Dedifferentiated amniotic fluid mesenchymal stem cell (primary cell): Measurements from ENCODE around the gene PSORS1C1.
A peak's percentile ranks its signal among the peaks of the same experiment; 100 is the strongest.

ENCODE experiments used
- DNase-seq: peaks from one replicate; pipeline ENCODE4 v3.0.0-alpha.2; 2016; ENCODE audit errors: extremely low spot score

The PSORS1C1 gene

DNA sequence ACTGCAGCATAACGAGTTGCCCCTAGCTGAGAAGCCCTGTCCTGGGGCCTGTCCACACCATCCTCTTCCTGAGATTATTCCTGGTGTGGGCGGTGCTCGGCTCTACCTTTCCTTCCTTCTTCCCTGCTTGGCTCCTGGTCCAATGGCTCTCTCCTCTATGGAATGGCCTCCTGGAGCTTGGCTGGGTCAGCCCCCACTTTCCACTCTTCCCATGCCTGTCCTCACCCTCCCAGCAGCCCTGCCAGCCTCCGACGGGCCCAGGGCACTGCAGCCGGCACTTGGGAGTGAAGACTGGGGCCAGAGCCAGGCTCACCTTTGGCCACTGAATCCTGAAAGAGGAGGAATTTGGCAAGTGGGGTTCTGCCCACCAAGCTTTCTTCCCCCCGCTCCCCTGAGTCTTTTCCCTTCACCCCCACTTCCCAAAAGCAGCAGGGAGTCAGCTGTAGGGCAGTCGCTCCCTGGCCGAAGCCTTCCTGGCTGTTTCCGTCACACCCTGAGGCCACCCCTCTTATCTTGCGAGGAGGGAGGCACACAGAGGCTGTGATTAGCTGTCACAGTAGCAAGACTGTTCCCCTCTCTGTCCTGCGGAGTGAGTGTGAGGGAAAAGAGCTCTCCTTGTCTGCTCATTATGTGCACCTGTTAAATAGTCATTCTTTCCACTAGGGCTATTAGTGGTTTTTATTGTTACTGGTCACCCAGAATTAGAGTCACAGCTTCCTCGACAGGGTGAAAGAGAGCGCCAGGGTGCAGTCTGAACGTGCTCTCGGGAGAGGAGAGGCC, 12.0 kb downstream of the PSORS1C1 start:
- DNase-seq = no peak

DNA sequence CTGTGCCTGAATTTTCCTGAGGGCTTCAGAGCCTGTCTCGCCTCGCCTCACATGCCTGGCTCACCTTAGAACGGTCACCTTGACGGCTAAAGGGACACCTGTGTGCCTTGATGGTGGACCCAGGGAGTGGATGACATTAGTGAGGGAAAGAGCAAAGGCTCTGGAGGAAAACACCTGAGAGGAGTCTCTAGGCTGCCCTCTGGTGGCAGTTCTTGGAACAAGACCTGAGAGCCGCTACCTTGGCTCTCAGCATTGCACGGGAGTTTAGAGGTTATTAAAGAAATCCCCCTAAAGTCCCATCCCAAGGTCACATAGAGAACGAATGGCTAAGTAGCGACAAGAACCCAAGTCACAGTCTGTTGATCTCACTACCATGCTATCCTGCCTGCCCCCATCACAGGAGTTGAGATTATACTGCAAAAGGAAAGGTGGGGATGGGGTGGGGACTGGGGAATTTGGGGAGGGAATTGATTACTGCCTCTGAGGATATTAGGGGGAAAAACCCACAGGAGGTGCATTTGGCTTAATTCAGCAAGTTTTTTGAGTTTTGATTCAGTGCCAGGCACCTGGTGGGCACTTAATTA, 13.6 kb downstream of the PSORS1C1 start:
- no peak for DNase-seq

DNA sequence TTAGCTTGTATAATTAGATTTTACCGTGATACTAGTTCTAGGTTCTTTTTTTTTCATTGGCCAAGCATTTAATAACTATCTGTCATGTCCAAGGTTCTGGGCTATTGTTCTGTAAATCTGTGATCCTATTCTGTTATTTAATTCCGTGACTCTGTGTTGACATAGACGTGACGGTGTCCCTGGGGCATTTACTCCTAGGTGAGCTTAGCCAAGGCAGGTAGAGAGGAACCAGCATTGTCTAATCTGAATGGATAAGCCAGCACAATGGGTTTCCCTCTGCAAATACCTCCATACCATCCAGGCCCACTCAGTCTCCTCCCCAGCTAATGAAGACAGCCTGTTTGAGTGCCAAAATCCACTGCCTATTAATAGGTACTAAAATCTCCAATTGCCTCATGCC, 14.5 kb downstream of the PSORS1C1 start:
- DNase-seq = no peak

DNA sequence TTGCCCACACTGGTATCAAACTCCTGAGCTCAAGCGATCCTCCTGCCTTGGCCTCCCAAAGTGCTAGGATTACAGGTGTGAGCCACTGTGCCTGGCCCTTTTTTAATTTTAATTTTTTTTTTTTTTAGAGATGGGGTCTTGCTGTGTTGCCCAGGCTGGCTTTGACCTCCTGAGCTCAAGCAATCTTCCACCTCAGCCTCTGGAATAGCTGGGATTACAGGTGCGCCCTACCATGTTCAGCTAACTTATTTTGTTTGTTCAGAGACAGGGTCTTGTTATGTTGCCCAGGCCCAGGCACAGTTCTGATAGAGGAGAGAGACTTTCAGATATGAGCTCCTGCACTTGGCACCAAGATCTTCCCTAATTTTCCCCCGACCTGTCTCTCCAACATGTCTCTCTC, 16.2 kb downstream of the PSORS1C1 start:
- no peak for DNase-seq

DNA sequence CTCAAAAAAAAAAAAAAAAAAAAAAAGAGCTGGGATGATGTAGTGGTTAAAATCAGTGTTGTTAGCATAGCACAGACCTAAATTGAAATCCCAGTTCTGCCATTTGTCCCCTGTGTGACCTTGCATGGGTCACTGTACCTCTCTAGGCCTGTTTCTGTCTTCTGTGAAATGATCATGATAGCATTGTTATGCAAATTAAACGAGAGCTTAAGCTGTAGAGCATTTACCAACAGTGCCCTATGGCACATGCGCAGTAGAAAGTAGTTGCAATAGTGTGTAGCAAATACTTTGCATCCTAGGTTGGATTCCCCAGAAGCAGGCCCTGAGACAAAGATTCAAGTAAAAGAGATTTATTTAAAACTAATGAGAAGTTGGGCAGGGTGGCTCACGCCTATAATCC, 17.0 kb downstream of the PSORS1C1 start:
- DNase-seq = no peak

DNA sequence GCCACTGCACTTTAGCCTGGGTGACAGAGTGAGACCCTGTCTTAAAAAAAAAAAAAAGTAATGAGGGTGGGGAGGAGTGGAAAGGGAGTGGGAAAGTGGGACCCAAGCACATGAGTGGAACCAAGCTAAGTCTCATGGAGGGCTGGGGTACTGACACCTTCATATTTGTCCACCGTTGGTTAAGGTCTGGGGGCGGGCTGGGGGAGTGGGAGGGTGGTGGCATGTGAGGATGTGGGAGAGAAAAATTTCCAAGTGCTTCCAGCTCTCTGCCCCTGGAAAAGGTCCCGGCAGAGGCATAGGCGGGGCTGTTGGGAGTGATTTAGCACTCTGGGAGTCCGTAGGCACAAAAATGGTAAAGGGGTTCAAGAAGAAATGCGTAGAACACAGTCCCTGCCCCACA, 18.2 kb downstream of the PSORS1C1 start:
- DNase-seq = no peak

DNA sequence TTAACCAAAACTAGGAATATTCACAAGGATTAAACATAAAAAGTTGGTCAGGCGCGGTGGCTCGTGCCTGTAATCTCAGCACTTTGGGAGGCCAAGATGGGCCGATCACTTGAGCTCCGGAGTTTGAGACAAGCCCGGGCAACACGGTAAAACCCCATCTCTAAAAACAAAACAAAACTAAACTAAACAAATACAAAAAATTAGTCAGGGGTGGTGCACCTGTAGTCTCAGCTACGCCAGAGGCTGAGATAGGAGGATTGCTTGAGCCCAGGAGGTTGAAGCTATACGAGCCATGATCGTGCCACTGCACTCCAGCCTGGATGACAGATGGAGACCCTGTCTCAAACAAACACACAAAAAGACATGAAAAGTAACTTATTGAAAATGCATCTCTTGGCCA, 21.1 kb downstream of the PSORS1C1 start:
- DNase-seq = no peak

DNA sequence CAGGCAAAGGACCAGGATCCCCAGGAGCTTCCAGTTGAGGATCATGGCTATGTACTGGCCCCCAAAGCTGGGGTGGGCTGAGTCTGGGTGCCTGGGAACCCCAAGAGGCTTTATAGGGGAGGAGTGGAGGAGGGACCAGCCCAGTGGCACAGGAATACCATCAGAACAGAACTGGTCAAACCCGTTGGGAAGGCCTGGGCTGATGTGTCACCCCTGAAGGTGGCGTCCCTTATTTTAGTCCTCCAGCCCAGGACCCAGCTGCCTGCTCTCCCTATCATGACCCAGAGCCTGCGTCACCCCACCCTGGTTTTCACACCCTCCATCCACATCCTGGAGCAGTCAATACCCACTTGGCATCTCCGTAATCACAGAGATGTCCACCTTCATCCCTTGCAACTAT, 24.4 kb downstream of the PSORS1C1 start, which contains the start of gene PSORS1C2:
Gene PSORS1C2, minus strand, starts transcription at position 85 of the 400 bp plus-strand sequence. Its CDS starts 40 bp downstream, at position 45.
- DNase-seq = no peak

DNA sequence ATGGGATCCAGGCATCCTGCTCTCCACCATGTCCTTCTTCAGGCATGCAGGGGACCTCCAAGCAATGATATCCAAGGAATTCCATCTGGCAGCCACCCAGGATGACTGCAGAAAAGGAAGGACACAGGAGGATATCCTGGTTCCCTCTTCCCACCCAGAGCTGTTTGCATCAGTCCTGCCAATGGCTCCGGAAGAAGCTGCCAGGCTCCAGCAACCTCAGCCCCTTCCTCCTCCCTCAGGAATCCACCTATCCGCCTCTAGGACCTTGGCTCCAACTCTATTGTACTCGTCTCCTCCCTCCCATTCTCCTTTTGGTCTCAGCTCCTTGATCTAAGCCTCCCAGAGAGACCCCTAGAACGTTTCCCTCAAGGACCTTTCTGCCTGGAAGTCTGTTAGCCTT, 25.0 kb downstream of the PSORS1C1 start:
- DNase-seq = no peak

DNA sequence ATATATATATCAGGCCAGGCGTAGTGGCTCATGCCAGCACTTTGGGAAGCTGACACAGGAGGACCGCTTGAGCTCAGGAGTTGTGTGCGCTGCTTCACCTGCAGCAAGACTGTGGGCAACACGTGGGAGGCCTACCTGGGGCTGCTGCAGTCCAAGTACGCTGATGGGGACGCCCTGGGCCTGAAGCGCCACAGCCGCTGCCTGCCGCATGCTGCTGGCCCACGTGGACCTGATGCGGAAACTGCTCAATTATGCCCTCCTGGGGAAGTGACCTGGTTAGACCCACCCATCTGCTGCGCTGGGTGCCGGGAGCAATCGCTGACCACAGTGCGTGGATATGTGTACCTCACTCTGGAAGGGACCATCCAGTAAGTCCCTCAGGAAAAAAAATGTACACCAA, 26.0 kb downstream of the PSORS1C1 start:
- no peak for DNase-seq

DNA sequence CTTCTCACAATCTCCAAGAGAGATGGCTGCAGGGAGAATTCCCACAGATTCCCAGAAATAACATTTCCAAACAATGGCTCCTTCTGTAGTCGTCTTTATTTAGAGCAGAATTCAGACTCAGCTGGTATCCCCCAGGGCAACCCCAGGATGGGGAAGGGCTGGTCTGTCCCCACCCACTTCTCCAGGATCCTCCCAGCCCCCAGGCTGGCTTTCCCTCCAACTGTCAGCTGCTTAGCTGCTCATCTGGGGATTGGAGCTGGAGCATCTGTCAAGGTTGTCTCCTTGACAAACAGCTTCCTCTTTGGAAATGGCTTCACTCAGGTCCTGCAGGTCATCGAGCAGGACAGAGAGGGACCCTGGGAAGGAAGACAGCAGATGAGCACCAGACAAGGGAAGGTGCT, 27.8 kb downstream of the PSORS1C1 start:
- no peak for DNase-seq

DNA sequence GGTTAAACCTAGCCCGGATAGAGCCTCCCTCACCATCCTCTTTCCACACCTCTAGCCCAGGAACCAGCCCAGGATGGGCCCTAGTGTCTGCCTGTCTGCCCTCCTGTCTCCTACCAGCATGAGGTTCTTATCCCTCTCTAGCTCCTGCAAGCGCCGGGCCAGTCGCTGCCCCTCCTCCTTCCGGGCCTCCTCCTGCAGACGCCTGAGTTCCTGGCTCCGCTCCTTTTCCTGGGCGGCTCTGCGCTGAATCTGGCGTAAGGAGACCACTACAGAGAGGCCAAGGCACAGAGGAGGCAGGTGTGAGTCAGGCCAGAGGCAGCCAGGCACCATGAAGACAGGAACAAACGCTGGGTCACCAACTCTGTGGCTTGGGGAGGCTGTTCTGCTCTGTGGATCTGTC, 28.5 kb downstream of the PSORS1C1 start:
- peak; percentile 22 for DNase-seq

DNA sequence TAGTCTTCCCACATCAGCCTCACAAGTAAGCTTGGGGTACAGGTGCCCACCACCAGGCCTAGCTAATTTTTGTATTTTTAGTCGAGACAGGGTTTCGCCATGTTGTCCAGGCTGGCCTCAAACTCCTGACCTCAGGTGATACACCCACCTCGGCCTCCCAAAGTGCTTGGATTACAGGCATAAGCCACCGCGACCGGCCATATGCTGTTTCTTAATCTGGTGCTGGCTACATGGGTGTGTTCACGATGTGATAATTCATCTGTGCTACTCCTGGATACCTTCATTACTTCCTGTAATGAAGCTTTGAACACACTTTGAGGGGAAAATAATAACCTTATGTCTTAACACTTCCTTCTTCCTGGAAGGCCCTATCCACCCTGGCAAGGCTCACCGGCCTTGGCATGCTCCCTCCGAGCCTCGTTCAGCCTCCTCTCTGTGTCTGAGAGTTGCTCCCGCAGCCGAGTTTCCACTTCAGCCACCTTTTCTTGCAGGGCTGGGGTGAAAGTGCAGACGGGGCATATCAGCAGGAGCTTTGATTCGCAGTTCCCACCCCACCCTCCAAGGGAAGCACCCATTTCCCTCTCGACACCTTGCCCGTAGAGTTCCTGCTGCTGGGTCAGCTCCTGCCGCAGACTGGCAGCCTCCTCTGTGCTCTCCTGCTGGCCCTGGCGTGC, 29.8 kb downstream of the PSORS1C1 start:
- no peak for DNase-seq

DNA sequence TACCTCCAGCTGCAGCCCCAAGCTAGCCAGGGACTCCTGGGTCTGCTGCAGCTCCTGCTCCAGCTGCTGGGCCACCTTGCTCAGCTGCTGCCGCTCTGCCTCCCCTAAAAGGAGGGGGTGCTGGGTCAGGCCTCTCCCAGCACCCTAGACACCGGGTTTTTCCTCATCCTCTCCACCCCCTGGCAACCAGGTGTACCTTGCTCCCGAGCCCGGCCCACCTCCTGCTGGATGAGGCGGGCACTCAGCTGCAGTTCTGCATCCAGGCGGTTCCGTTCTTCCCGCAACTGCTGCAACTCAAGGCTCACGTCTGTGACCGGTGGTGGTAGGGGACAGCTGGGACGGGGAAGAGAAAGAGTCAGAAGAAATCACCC, 30.4 kb downstream of the PSORS1C1 start:
- no peak for DNase-seq

DNA sequence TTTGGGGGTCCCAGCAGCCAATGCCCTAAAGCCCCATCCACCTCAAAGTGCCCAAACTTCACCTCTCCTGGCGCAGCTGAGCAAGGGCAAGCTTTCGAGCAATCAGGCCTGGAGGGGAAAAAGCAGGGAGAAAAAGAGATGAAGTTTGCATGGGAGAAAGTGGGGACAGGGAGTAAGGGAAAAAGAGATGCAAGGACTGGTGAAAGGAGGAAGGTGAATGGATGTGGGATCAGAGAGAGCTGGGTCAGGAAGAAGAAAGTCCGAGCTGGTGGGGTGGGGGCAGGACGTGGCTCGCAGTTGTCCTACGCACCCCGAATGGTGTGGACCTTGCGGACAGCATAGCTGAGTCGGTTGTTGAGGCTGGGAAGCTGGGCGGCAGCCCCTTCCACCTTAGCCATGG, 30.8 kb downstream of the PSORS1C1 start:
- no peak for DNase-seq

DNA sequence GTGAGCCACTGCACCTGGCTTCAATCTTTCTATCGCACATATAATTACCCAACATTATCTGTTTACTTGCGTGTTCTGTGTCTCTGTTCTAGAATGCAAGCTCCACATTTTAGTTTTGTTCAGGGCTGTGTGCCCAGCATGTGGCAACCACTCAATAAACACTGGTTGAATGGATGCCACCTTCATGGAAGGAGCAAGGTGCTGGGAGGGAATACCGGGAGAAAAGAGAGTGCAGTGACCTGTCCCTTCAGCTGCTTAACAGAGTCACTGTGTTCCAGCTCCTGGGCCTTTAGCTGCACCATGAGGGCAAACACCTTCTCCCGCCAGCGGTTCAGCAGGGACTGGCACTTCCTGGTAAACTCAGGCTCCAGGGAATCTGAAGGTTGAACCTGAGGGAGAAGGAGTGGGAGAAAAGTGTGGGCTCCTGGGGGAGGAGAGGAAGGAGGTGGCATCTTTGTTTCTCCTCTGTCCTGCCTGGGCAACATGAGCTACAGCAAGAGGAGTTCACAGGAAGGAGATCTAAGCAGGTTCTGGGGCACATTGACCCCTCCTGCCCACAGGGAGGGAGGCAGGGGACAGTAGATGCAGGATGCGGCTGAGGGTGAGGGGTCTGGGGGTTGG, 35.3 kb downstream of the PSORS1C1 start:
- DNase-seq = no peak

DNA sequence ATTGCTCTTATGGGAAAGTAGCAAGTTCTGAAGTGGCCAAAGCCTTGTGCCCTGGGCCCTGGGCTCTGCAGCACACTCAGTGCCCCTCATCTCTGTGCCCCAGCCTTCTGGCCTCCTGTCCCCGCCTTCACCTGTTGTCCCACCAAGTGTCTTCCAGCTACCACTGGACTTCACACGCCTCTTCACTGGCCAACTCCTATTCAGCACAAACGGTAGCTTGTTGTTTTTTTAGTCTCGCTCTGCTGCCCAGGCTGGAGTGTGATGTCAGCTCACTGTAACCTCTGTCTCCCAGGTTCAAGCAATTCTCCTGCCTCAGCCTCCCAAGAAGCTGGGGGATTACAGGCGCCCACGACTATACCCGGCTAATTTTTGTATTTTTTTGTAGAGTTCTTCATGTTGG, 38.2 kb downstream of the PSORS1C1 start:
- DNase-seq = no peak

DNA sequence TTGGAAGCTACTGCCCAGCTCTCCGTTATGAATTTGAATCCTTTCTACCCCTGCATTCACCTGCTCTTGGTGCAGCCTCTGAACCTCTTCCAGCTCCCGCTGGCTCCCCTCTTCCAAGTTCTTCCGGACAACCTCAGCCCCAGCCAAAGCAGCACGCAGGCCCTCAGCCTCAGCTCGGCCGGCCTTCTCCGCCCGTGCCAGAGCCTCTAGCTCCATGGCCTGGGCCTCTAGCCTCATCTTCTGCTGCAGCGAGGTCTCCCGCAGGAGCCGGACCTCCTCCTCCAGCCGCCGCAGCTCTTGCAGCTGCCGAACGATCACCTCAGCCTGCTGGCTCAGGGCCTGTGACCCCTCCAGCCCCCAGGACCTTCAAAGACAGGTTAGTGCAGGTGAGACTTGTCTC, 39.8 kb downstream of the PSORS1C1 start:
- no peak for DNase-seq

DNA sequence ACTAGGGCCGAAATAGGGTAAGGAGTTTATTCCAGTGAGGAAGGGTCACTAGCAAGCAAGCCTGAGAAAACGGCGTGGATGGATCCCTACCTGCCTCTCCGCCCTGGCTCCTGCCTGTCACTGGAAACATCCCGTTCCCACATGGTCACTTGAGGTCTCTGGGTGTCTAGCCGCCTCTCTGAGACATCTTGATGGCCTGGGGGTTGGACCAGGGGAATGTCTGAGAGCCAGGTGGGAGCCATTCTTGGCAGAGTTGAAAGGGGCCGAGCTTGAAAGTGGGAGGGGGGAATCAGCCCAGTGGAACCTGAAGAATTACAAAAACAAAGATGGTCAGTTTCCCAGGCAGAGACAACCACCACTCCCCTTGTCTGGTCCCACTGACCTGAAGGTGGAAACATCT, 42.0 kb downstream of the PSORS1C1 start:
- no peak for DNase-seq

DNA sequence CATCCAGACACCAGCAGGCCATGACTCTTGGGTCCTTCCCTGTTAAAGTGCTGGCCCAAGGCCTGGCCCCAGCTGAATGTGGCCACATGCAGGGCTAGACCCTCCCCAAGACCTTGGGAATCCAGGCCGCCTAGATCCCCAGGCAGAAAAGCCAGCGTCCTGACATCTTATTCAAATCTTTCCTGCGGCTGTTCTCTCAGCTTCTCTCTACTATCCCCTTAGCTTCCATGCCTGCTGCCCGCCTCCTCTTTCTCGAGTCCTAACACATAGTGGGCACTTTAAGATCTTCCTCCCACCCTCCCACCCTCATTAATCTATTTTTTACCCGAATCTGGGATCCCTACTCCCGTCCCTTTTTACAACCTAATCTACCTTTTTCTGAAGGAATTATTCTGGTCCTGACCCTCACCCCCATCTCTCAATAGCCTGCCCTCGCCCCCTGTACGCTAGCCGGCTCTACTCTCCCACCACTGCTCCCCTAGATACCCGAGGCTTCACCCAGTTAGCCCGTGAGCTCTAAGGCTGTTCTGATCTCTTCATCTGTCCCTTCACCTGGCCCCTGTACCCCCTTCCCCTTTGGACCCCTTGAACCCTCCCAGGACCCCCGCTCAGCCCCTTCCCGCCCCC, 43.0 kb downstream of the PSORS1C1 start, which contains the start of gene CCHCR1:
Gene CCHCR1, minus strand, starts transcription at position 290 of the 627 bp plus-strand sequence. Its CDS starts 202 bp downstream, at position 88.
- DNase-seq = no peak

DNA sequence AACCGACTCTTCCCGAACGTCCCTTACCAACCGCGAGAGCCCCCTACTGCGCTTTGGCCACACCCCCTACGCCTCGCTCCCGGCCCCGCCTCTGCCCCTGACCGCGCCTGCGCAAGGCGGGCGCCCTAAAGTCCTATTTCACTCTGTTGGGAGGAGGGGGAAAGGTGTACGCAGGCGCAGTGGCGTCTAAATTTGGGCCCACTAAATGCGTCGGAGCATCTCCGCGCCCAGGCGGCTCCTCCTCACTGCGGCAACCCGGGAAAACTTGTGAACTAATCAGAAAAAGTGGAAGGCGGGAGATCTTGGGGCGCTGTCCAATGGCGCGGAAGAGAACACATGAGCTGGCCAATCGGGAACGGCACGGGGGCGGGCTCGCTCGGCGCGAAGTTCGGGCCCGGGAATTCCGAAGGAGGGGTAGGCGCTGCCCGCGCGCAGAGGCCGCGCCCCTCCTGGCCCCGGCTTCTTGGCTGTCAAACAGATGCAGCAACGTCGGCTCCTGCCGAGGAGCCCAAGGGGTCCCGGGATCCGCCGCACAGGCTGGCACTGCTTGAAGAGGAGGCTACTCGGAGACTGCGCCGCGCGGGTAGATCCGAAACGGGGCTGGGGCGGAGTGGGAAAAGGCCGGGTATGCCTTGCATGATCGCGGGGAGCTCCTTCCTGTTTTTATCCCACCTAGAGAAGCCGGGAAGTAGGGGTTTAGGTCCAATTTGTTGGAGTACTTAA, 43.7 kb downstream of the PSORS1C1 start, which contains the start of gene TCF19:
Gene TCF19, plus strand, starts transcription at position 450 of the 723 bp plus-strand sequence. CDS start 881 bp downstream, outside the sequence.
- DNase-seq = peak; percentile 100
